Measurements from ENCODE around the gene OPRL1.
A peak's percentile ranks its signal among the peaks of the same experiment; 100 is the strongest.

The OPRL1 gene

DNA sequence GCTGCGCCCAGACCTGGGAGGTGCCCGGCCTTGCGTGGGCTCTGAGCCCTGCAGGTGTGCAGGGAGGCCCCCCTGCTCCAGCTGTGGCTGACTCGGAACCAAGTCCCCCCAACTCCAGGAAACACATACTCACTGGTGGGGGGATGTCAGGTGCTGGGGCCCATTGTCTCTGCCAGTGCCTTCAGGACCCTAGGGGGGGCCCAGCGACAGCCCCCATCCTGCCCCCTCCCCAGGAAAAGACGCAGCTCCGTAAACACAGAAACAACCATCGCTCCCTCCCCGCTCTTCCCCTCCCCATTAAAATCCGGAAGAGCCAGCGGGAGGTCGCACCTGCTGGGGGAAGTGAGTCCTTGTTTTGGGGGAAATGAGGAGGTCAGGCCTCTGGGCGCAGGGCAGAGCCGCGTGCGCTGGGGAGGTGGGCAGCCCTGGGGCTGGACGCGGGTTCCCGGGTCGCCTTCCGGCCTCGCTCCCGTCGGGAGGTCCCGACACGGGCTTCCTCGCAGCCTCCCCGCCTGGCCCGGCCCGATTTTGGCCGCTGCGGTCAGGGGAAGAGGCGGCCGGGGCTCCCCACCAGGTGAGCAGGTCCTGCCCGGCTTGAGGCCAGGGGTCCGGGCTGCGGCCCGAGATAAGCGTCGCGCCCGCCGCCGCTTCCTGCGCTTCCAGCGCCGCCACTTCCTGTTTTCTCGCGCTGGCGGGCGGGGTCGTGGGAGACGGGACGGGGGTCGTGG is 37.7 kb upstream of the OPRL1 start:
- ATAC-seq = no peak

DNA sequence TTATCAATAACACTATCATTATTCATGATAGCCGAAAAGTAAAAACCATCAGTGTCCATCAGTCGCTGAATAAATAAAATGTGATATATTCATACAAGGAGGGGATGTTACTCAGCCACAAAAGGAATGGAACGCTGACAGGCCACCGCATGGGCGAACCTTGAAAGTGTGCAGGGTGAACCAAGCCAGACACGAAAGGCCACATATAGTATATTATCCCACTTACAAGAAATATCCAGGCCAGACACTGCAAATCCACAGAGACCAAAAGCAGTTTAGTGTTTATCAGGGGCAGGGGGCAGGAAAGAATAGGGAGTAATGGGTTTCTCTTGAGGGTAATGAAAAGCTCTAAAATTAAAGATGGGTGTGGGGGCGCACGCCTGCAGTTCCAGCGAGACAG is 36.1 kb upstream of the OPRL1 start:
- no peak for ATAC-seq

DNA sequence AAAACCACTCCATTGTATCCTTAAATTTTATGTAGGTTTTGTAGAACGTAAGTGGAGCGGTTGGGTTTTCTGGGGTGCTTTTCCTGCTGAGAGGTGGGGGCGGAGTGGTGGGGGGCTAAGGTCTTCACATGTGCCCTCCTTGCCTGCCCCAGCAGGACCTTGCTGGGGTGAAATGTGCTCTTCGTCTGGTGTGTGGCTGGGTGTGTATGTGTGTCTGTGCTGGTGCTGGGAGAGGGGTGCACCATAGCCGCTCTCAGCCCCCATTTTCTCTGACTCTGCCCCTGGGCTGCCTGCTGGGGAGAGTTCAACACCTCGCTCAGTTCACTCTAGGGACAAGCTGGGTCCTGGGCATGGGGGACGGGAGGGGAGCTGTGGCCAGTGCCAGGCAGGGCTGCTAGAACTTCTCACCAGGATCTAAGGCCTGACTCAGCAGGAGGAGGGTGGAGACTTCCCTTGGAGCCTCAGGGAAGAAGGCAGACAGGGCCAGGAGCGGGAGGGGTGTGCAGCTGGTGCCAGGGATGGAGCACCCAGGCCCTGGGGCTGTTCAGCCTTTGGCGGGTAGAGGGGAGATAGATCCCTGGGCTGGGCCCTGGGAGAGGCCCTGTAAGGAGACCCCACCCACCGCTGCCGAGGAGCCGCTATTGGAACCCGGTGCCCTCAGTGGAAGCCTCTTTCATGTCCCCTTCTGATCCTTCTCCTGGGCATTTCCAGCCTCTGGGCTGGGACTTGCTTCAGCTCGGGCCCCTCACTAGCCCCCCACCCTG is 35.2 kb upstream of the OPRL1 start:
- no peak for ATAC-seq

DNA sequence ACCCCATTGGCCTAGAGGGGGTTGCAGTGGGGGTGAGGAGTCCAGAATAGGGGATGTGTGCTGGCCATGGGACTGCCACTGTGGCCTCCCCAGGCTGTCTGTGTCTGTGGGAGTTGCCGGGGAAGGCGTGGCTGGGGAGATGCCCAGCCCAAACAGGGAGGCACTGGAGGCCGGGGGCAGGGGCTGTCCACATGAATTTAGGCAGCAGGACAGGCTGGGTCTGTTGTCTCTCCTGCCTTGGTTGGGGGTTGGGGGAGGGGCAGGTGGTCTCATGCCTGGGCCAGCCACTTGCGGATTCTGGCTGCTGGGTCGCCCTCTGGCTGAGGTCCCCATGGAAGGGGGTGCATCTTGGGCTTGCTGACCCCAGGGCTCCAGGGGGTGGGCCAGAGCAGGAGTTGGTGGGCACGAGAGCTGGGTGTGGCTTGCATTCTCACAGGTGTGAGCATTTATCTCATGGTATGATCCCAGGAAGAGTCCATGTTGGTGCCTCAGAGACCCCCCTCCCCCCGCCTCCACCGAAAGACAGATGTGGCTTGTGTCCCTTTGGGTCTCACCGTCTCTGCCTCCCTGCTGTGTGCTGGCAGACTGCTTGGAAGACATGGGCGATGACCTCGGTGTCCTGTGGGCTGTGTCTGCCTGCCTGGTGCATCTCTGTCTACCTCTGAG is 34.4 kb upstream of the OPRL1 start:
- ATAC-seq = no peak

DNA sequence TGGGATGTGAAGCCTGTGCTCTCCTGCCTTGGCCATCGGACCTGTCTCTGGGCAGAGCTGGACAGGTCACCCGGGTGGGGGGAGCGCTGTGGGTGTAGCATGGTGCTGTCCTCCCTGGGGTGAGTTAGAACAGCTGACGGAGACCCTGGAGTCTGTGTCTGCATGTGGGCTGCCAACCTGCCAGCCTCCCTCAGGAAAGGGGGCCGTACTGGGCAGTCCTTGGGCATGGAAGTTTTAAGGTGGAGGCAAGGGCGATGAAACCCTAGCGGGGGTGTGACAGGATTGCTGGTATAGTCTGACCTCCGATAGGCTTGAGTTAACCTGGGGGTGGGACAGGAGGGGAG is 32.9 kb upstream of the OPRL1 start:
- no peak for ATAC-seq

DNA sequence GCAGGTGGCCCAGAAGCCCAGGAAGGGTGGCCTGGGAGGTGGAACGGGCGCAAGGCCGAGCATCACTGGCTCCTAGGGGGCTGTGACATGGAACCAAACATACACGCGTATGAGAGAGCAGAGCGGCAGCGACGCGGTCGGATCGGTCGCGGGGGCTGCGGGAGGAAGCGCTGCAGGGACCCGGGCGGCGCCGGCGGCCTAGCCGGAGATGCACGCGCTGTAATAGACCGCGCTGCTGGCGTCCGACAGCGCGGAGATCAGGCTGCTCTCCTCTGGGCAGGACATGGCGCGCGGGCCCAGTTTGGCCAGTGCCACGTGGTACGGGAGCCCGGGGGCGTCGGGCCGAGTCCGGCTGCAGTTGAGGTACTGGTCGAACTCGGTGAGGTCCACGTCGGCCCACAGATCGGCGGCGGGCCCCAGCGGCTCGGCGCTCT is 31.9 kb upstream of the OPRL1 start:
- no peak for ATAC-seq

DNA sequence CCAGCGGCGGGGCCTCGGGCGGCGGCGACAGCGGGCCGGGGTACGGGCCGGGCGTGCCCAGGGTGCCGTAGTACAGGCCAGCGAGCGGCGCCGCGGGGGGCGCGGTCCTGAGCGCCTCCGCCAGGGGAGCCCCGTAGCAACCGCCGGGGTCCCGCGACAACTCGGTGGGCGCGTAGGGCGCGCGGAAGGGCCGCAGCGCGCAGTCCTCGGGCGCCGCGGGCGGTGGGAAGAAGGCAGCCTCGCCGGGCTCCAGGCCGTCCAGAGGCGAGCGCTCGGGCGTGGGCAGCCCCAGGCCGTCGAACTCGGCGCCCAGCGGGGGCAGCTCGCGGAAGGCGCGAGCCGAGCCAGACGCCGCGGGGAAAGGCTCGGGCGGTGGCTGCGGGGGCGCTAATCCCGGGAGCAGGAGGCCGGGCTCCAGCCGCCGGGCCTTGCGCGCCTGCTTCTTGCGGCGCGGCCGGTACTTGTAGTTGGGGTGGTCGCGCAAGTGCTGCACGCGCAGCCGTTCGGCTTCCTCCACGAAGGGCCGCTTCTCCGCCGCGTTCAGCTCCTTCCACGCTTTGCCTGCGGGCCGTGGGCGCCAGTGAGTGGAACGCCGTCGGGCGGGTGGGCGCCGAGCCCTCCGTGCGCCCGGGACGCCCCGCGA is 31.4 kb upstream of the OPRL1 start:
- no peak for ATAC-seq

DNA sequence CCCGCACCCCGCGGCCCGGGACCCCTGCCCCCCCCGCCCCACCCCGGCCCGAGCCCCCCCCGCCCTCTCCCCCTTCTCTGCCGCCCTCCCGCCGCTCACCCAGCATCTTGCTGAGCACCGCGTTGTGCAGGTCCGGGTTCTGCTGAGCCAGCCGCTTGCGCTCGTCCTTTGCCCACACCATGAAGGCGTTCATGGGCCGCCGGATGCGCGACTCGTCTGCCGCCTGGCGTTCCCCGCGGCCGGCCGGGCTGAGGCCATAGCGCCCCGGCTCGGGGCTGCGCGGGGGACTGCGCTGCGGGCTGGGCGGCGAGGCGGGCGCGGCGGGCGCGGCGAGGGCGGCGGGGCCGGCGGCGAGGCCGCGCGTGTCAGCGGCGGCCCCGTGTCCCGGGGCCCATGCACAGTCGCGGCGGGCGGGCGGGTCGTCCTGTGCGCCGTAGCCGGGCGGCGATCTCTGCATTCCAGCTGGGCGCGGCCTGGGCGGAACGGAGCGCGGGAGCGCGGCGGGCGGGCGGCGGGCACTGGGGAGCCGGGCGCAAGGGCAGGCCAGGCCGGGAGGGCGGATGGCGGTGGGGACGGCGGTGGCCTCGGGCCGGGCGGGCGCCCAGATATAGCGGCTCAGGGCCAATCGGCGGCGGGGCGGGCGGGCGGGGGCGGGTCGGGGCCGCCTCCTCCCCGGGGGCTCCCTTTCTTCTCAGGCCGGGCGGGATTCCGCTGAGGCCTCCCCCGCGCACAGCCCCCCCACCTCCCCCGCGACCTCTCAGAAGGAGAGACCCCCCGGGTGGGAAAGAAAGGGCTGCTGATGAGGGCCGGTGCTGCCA is 30.6 kb upstream of the OPRL1 start, which contains the start of gene SOX18:
Gene SOX18, minus strand, starts transcription at position 580 of the 818 bp plus-strand sequence. Its CDS starts 123 bp downstream, at position 457.
- ATAC-seq = peak; percentile 17 to 53

DNA sequence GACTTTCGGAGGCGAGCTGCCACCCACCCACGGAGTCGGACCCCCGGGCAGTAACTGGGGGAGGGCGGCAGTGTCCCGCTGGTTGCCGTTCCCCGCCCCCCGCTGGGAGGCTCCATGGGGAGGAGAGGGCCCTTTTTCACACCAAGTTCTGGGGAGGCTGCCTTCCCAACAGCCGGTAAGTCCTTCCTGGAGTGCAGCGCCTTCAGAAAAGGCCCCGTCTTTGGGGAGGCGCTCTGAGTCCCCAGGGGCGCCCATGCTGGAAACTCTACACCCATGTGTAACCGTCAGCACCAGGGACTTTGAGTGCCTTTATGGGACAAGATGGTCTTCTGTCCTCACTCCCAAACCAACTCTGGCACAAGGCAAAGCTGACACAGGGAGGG is 30.0 kb upstream of the OPRL1 start:
- no peak for ATAC-seq

DNA sequence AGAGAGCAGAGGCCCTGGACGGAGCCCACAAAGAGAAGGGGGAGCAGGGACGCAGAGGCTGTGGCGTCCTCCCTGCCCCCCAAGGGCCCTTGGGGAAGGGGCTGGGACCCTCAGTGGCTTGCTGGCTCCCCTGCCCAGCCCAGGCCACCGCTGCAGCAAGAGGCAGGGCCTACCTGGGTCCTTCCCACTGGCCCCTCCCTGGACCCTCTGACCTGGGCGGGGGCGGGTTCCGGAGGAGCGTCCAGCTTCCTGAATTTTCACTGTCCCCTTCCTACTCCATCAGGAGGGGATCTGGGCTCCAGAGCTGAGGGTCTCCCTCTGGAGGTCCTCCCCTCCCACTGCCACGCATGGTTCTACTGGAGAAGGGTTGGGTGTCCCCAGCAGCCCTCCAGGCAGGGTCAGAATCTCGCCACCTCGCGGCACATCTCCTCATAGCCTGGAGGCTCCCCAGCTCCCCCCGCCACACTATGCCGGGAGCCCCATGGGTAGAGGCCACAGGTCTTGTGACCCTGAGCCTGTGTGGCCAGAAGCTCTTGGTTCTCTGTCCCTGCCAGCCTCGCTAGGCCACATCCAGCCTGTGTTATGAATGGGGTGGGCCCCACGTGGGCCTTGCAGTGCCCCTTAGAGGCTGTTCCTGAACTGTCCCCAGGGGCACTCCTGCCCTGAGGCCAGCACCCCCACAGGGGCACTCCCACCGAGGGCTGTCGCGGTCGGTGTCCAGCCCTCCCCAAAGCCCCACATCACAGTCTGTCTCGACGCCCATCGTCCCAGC is 29.4 kb upstream of the OPRL1 start:
- no peak for ATAC-seq

DNA sequence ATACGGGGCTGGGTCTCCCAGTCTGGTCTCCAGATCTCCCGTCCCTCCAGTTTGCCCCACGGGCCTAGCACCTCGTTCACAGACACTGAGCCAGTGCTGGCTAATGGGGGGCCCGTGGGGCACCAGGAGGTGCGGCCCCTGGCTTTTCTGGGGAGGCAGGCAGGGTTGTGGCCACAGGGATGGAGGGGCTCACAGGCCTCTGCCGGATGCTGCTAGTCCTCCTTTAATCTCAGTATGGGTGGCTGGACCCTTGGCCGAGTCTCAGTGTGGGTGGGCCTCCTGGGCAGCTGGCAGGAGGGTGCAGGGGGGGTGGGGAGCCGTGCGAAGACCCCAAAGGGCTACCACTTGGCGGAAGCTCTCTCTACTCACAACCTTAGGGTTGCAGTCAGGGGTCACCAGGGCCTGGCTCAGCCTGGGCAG is 28.8 kb upstream of the OPRL1 start:
- ATAC-seq = no peak

DNA sequence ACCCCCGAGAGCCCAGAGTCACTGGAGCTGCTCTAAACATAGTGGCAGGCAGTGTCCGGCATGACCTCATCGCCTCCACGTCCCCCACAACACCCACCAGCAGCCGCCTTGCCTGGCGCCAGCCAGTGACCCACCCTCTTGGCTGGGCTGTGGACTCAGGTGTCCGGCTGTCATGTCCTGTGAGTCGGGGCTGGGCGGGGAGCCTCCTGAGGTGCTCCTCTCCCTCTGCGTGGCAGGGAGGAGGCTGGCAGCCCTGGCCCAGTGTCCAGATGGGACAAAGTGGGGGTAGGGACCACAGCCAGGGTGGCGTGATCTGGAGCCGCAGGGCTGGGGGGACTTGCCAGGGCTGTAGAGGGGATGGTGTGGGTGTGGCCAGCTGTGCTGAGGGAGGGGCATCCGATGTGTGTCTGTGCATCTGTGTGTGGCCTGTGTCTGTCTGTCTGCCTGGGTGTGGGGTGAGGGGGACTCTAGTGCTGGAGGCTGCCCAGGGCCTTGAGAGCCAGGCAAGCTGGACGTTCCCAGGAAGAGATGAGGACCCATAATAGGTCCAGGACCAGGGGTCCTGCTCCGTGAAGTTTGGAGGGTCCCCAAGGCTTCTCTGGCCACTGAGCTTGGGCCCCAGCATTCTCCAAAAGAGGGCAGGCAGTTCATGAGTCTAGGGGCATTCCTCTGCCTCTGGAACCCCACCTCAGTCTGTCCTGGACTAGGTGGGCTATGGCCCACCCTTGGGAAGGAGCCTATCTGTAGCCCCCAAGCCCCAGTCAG is 28.1 kb upstream of the OPRL1 start:
- no peak for ATAC-seq

DNA sequence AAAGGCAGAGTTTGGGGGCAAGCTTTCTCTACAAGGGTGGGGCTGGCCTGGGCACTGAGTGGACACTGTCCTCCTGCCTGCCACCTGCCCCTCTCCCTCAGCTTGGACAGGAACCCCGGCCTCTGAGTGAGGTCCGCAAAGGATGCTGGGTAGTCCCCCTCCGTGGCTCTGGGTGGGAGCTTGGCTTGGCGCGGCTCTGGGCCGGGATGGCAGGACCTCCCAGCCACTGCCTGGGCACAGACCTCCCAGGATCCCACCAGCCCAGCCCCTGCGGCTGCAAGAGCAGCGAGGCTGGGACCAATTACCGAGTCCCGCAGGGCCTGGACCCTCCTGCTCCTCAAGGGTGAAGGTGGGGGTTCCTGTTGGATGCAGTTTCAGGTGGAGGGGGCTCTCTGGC is 27.6 kb upstream of the OPRL1 start:
- ATAC-seq = no peak

DNA sequence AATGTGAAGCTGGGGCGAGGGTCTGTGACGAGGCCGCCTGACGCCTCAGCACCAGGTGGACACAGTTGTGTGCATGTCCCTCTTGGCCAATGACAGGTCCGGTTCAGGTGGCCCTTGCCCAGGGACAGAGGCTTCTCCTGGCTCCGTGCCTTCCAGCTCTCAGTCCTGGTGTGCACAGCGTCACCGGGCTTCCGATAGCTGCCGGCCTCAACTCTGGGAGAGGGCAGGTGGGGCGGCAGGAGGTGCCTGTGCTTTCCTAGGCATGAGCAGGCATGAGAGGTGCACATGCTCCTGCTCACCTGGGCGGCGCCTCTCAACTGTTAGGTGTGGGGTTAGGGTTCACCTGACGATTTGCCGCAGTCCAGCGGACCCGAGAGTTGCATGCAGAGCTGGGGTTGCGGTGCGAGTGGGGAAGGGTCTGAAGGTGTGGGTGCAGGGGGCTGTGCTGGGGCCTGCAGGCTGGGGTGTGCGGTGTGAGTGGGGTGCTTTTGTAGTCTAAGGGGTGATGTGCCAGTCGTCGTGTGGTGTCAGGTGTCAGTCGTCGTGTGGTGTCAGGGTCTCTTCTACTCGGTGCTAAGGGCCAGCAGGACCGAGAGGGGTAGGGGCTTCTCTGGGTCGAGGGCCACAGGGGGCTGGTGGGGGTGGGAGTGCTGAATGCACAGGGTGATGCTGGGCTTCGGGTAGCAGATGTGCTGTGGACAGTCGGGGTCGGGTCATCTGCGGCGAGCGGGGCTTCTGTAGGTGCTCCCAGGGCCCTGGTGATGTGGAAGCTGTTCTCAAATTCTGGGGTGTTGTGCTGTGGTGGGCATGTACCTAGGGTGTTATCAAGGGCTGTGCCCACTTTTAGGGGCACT is 26.7 kb upstream of the OPRL1 start:
- no peak for ATAC-seq

DNA sequence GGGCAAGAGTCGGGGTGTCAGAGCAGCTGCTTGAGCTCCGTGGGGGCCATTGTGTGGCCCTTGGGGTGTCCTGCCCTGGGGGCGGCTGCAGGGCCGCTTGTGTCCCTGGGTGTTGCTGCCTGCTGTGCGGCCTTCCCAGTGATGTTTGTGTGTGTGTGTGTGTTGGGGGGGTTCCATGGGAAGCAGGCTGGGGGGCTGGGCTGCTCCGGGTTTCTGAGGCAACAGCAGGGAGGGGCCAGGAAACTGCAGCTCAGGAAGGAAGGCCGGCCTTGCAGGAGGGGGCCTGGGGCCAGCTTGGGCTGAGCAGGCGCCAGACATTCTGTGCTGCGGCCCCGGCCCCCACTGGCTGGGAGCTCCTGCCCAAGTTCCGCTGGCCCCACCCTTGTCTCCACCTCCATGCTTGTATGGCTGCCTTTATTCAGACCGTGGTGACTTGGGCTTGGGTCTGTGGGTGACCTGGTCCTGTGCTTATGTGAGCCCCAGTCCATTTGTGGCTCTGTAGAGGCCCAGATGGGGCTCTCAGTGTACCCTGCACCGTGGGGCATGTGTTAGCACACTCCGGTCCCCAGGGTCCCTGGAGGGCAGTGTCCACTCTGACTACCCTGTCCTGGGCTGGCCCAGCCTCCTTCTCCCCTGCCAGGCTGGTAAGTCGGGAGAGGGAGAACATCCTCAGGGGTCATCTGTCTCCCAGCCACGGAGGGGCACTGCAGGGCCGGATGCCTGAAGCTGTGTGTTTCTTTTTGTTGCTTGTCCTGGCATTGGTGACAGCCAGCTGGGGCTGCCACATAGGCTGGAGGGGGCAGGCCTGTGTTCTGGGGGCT is 25.8 kb upstream of the OPRL1 start:
- ATAC-seq = no peak

DNA sequence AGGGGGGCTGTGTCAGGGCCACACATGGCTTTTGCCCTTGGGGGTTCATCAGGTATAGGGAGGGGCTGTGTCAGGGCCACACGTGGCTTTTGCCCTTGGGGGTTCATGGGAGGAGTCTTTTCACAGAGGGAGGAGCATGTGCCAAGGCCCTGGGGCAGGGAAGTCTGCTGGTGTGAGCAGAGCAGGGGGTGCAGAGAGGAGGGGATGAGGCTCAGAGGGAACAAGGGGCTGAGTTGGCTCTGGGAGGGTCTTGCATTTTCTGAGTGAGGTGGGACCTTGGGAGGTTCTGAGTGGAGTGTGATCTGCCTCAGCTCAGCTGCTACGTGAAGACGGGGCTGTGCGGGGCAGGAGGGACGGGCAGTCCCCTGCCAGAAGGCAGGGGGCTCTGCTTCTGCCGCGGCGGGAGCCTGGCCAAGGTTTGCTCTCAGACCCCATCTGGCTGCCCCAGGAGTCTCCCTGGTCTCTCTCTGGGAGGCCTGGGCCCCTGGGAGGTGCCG is 24.4 kb upstream of the OPRL1 start:
- ATAC-seq = no peak

DNA sequence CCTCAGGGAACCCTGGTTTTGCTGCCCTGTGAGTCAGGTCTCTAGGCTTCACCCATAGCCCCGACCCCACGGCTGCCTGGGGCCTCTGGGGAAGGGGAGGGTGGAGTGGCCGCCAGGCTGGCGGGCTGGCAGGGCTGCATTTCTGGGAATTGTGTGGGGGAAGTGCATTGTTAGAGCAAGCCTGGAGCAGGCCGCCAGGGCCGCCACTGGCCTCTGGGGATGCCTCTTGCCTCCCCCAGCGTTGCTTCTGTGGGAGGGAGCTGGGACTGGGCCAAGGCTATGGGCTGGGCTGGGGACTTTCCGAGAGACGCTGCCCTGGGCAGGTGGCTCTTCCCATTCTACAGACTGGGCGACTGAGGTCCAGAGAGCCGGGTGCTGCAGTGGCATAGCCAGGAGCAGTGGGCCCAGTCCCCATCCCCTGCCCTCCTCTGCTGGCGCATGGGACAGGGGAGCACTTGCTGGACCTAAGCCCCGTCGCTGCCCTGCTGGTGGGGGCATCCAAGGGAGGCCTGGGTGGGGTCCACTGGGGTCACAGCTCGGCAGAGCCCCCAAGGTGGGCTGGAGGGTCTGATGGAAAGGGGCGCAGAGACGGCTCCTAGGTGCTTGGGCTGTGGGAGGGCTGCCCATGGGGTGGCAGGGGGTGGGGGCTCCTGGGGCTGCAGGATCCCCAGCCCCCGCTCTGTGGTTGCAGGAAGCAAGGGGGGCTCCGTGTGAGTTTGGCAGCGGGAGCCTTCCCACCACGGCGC is 23.8 kb upstream of the OPRL1 start:
- no peak for ATAC-seq

DNA sequence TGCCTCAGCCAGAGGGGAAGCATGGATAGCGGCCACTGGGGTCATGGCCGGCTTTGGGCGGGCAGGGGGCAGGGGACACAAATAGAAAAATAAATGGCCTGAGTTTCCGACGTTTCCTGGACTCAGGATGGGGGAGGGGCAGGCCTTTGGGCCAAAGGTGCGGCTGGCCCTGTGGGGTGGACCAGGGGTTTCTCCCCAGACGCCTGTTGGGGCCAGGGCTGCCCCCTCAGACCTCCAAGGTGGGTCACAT is 23.3 kb upstream of the OPRL1 start:
- no peak for ATAC-seq
